NCI-H460 (cell line): ENCODE results near the gene PRKACA. TPM values are rescaled to one million over a fixed set of nuclear protein-coding genes. Genes with fewer than 3 reads are reported as not detected.

ENCODE experiments used
- DNase-seq: peaks from one replicate; pipeline ENCODE4 v3.0.0-alpha.2; 2016; ENCODE audit warnings: low read depth; ENCODE audit errors: extremely low read depth
- total RNA-seq: library from RNA; depleted of rRNA; stranded (reverse); fragments of >200 nt; shearing (Covaris generic); gene quantifications from 2 replicates; pipeline ENCODE4 v1.2.3, GENCODE V29; 2014

PRKACA gene
- total RNA-seq, 1 experiment from 2014 or later = 14.4 TPM

- no peak for DNase-seq
These were observed 21.1 kb downstream of the PRKACA start for GRCh38 chr19:14096272-14096992.

DNA sequence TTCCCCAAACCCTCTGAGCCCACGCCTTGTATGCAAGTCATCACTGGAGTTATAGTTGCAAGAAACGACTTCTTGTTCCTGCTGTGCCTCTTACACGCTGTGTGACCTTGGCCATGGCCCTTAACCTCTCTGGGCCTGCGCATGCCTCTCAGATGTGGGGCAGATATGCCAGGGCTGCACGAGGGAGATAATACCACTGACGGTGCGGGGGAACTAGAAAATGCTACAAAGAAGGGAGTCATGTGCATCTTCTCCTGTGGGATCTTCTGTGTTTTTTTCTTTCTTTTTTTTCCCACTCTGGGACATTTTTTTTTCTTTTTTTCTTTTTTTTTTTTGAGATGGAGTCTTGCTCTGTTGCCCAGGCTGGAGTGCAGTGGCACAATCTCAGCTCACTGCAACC lies 22.7 kb downstream of the PRKACA start:
- DNase-seq = no peak

DNA sequence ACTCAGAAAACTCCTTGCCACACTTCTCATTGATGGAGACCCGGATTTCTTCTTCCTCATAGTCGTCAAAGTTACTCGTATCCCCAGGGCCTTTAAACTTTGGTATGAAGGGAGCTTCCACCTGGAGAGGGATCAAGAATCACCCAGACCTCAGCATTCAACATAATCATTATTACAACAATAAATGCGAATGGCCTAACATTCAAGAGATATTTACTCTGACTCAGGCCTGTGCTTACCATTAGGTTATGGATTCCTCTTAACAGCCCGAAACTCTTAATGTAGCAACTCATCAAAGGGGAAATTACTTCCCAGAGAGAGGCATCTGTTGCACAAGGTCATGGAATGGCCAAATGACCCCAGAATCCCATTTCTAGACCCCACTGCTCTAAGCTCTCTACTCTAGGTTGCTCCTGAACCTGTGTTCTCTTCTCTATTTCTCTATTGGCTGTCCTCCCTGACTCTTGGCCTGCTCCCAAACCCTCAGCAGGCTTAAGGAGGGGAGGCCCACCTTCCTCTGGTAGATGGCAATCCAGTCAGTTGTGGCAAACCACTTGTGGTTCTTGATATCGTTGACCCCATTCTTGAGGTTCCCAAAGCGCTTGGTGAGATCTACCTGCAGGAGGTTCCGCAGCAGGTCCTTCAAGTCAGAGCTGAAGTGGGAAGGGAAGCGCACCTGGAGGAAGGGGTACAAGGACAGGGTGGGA lies 24.3 kb downstream of the PRKACA start:
- DNase-seq = no peak

GRCh38 chr19:14091813-14092462 lies 25.6 kb downstream of the PRKACA start:
- DNase-seq = no peak

DNA sequence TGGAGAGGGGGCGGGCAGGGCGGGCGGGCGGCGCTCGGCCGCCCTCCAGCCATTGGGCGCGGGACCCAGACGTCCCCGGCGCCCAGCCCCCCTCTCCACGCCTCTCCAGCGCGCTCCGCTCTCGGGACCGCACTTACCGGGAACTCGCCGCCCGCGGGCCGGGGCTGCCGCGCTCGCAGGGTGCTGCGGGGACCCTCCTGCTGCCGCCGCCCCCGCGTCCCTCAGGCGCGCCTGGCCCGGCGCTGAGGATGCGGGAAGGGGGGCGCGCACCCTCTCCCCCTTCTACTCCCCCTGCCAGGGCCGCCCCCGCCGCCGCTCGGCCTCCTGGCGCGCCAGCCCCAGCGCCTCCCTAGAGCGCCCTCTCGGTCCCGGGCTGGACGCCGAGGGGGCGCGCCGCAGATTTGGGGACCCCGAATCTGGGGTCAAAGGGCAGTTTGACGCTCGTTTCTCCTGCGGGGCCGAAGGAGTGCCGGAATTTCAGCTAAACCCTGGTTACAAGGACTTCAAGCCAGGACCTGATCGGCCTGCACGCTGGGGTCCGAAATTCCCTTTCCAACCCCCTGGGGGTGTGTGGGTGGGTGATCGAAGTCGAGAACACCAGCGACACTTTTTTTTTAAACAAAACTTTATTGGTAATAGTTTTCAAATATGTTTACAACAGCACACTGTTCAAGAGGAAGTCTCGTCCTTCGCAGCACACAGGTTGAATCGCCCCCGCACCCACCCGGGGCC lies 26.3 kb downstream of the PRKACA start:
- no peak for DNase-seq

DNA sequence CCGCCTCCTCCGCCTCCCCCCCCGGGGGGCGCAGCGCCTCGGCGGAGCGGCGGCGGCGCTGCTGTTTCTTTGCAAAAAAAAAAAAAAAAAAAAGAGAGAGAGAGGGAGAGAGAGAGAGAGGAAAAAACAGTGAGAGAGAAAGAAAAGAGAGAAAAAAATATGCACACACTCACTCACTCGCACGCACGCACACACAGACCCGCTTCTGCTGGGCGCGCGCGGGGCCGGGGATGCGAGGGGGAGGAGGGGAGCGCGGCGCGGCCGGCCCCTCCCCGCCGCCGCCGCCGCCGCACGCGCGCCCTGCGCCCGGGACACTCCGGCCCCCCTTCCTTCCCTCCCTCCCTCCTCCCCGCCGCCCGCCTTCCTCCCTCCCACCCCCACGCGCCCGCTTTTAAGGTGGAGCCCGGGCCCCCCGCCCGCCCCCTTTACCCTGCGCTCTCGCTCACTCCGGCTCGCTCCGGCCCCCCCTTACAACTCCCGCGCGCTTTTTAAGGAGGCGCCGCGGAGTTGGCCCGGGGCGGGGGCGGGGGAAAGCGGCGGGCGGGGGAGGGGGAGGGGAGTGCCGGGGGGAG lies 27.0 kb downstream of the PRKACA start, which contains the start of gene SAMD1:
Gene SAMD1, minus strand, starts transcription at position 243 of the 572 bp plus-strand sequence.
- DNase-seq = peak; percentile 77

GRCh38 chr19:14089662-14090508 lies 27.7 kb downstream of the PRKACA start:
- no peak for DNase-seq

DNA sequence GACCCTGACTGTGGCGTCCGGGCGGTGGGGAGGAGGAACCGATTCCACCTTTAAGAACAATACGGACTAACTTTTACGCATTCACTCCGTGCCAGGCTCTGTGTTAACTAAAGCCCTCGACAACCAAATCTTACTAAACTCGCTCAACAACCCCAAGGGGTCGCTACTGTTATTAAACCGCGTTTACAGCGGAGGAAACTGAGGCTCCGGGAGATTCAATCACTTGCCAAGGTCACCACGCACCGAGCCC lies 28.2 kb downstream of the PRKACA start:
- DNase-seq = no peak

GRCh38 chr19:14088634-14089411 lies 28.7 kb downstream of the PRKACA start:
- DNase-seq = no peak

DNA sequence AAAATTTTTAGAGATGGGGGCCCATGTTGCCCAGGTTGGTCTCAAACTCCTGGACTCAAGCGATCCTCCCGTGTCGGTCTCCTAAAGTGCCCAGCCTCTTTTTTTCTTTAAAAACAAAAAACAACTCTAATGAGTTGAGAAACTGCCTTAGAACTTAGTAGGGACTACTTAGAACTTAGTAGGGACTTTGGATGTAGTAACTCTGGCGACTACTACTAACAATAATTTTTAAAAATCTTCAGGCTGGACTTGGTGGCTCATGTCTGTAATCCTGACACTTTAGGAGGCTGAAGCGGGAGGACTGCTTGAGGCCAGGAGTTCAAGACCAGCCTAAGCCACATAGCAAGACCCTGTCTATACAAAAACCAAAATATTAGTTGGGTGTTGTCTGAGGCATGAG lies 31.5 kb downstream of the PRKACA start:
- DNase-seq = no peak

- no peak for DNase-seq
These were observed 32.1 kb downstream of the PRKACA start, which contains the start of gene C19orf67 for GRCh38 chr19:14085309-14085995. Gene C19orf67, minus strand, starts transcription at chr19:14085783. Its CDS starts 156 bp downstream, at chr19:14085627.

DNA sequence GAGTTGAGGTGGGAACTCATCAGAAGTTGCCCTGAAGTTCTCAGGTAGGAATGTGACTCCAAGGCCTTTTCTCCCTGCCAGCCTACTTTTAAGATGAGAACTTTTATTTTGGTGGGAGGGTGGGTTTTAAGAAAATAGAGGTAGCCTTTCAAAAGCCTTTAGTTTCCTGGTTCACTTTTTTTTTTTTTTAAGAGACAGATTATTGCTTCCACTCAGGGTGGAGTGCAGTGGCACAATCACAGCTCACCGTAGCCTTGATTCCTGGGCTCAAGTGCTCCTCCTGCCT lies 34.9 kb downstream of the PRKACA start:
- DNase-seq = no peak

- DNase-seq = no peak
These were observed 35.5 kb downstream of the PRKACA start for GRCh38 chr19:14081797-14082674.

GRCh38 chr19:14080887-14081796 lies 36.4 kb downstream of the PRKACA start:
- DNase-seq = peak; percentile 97

GRCh38 chr19:14078411-14078810 lies 39.2 kb downstream of the PRKACA start:
- no peak for DNase-seq

GRCh38 chr19:14073925-14074838 lies 43.4 kb downstream of the PRKACA start:
- no peak for DNase-seq
